Nucleus accumbens (tissue), 56 donors: ENCODE measurements around the gene GRIK4.

Experiments used
- DNase-seq, 56 donors: peaks; one replicate each; lab custom pipeline; 2025; lab: John Stamatoyannopoulos, UW

The GRIK4 gene

GRCh38 chr11:120919045-120919444 is 407.5 kb downstream of the GRIK4 start:
- no peak for DNase-seq

- no peak for DNase-seq
These were observed 408.0 kb downstream of the GRIK4 start for GRCh38 chr11:120919566-120919965.

- DNase-seq = no peak
These were observed 412.4 kb downstream of the GRIK4 start for GRCh38 chr11:120923866-120924508.

GRCh38 chr11:120925944-120926343 is 414.4 kb downstream of the GRIK4 start:
- DNase-seq = no peak

- no peak for DNase-seq
These were observed 417.1 kb downstream of the GRIK4 start for GRCh38 chr11:120928627-120929026.

GRCh38 chr11:120929090-120929489 is 417.5 kb downstream of the GRIK4 start:
- DNase-seq = peak in 39 of 56 donors; percentile 8 to 73 (median 34)

- peak in 32 of 56 donors; percentile 2 to 61 (median 20) for DNase-seq
These were observed 418.2 kb downstream of the GRIK4 start for GRCh38 chr11:120929664-120930154.

- peak in 1 of 56 donors; percentile 5 for DNase-seq
These were observed 419.7 kb downstream of the GRIK4 start for GRCh38 chr11:120931057-120931779.

GRCh38 chr11:120932305-120932915 is 420.9 kb downstream of the GRIK4 start:
- DNase-seq = no peak

- DNase-seq = no peak
These were observed 424.8 kb downstream of the GRIK4 start for GRCh38 chr11:120936356-120936755.

- DNase-seq = no peak
These were observed 426.0 kb downstream of the GRIK4 start for GRCh38 chr11:120937501-120937900.

- no peak for DNase-seq
These were observed 426.7 kb downstream of the GRIK4 start for GRCh38 chr11:120938260-120938659.

GRCh38 chr11:120940160-120940848 is 428.8 kb downstream of the GRIK4 start:
- DNase-seq = no peak

GRCh38 chr11:120941000-120941399 is 429.5 kb downstream of the GRIK4 start:
- DNase-seq = no peak

GRCh38 chr11:120942701-120943100 is 431.2 kb downstream of the GRIK4 start:
- DNase-seq = no peak

GRCh38 chr11:120945042-120945441 is 433.5 kb downstream of the GRIK4 start:
- DNase-seq = no peak

- DNase-seq = peak in 5 of 56 donors; percentile 7 to 21 (median 11)
These were observed 439.3 kb downstream of the GRIK4 start for GRCh38 chr11:120950880-120951279.

GRCh38 chr11:120952461-120953434 is 441.2 kb downstream of the GRIK4 start:
- DNase-seq = peak in 53 of 56 donors; percentile 11 to 89 (median 64)

- no peak for DNase-seq
These were observed 442.8 kb downstream of the GRIK4 start for GRCh38 chr11:120954381-120954780.
